K562 (cell line): ENCODE data around the gene TICRR. TPM values are rescaled to one million over a fixed set of nuclear protein-coding genes. Genes with fewer than 3 reads are reported as not detected.
A peak's percentile ranks its signal among the peaks of the same experiment; 100 is the strongest.

Source experiments
- GATAD2A ChIP-seq: fragments of 450-650 bp; IDR thresholded peaks from 2 replicates; pipeline ENCODE4 v1.6.1; 2017
- MYNN ChIP-seq, 2 experiments: sonication (generic); formaldehyde crosslinking in 1 of 2; IDR thresholded peaks; 2 replicates each; pipeline versions ENCODE4 v1.5.0 to v1.6.1; 2016 to 2020; ENCODE audit warnings: antibody characterized with exemption in 1 of 2, missing genetic modification reagents in 1 of 2
- TEAD4 ChIP-seq, 2 experiments: sonication (generic) in 1 of 2; formaldehyde crosslinking in 1 of 2; IDR thresholded peaks; 2 replicates each; pipeline versions ENCODE4 v1.6.1 to v1.8.0; 2012 to 2022; ENCODE audit warnings: borderline replicate concordance in 1 of 2, inconsistent platforms in 1 of 2, low read length in 1 of 2, mild to moderate bottlenecking in 1 of 2, missing genetic modification reagents in 1 of 2
- U2AF2 ChIP-seq: fragments of 200-400 bp; formaldehyde crosslinking; optimal IDR thresholded peaks from 2 replicates; pipeline ENCODE3; 2017; ENCODE audit warnings: low read depth, mild to moderate bottlenecking, low read length
- ZFP1 ChIP-seq: fragments of 450-650 bp; formaldehyde crosslinking; IDR thresholded peaks from 2 replicates; pipeline ENCODE4 v1.4.0; 2020; ENCODE audit warnings: mild to moderate bottlenecking, mixed read lengths
- ZNF589 ChIP-seq: fragments of 200-800 bp; sonication (Bioruptor generic); IDR thresholded peaks from 2 replicates; pipeline ENCODE4 v1.6.1; 2016; ENCODE audit warnings: low read depth, missing genetic modification characterization, missing compliant biosample characterization
- polyA plus RNA-seq, 8 experiments: library from polyadenylated mRNA; depleted of rRNA in 4 of 8; stranded (reverse) in 5 of 8; unstranded in 3 of 8; fragments of >200 nt; fragmentation: Nextera tagmentation in 2 of 8; fragmentation: Illumina TruSeq in 1 of 8; extraction: Ambion mirVana in 2 of 8; extraction: Trizol in 1 of 8; gene quantifications; 2 replicates each; pipeline versions ENCODE4 v1.2.1 to v1.2.3, GENCODE V29; 2011 to 2014; ENCODE audit warnings: inconsistent platforms in 1 of 8, missing spikeins in 1 of 8
- total RNA-seq, 7 experiments: library from RNA; depleted of rRNA in 6 of 7; stranded (reverse); fragments of >200 nt in 6 of 7; fragmentation: Illumina TruSeq in 2 of 7; extraction: Trizol in 2 of 7; gene quantifications; 2 replicates each; pipeline versions ENCODE4 v1.2.1 to v1.2.3, GENCODE V29; 2011 to 2021; ENCODE audit warnings: low replicate concordance in 1 of 7
- TF ChIP-seq, protein P1 (sequence below): fragments of 450-650 bp; IDR thresholded peaks from 2 replicates; pipeline ENCODE4 v1.6.1; 2016; ENCODE audit warnings: borderline replicate concordance
- TF ChIP-seq, protein P2 (sequence below): fragments of 250-450 bp; sonication (Bioruptor Pico); IDR thresholded peaks from 2 replicates; pipeline ENCODE4 v1.5.0; 2021; ENCODE audit warnings: mild to moderate bottlenecking, moderate library complexity

The TICRR gene
- total and polyA plus RNA-seq, 9 of the 15 experiments (the other 6 are each of a cell fraction or from before 2014, with no cell fraction given) = 0.84 to 22.9 (median 13.7) TPM

DNA sequence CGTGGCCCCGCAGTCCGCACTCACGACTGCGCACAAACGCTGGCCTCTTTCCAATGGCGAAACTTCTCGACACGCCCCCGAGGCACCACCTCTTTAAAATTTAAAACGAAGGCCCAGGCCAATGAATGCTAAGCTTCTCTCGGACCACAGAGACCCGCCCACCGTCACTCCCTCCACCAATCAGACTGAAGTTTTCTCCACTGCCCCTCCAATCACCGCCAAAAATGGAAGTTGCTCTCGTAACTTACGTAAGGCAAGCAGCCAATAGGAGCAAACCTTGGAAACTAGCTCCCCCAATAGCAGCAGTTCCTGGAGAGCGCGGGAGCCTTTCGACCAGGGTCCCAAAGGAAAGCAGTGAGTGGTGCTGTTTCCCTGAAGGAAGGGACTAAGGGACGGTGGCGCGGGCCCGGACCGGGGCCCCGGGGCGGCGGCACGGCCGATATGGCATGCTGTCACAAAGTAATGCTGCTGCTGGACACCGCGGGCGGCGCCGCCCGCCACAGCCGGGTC, at the start of gene TICRR (continued):
- TF ChIP-seq TEAD4 (IDR thresholded peaks at IDR 0.05; ENCODE audit: low read length) (no peak), TEAD4 (CRISPR knock-in tag; IDR thresholded peaks at IDR 0.05; ENCODE audit: borderline replicate concordance) (no peak), MYNN (IDR thresholded peaks at IDR 0.05) (no peak), MYNN (CRISPR knock-in tag; IDR thresholded peaks at IDR 0.05) (no peak), ZFP1 (CRISPR knock-in tag) (no peak), U2AF2 (no peak), ZNF589 (0 out of 2 replicates have a peak, but pooled peaks have one; percentile 14), GATAD2A (no peak)
- TF ChIP-seq, protein P1, sequence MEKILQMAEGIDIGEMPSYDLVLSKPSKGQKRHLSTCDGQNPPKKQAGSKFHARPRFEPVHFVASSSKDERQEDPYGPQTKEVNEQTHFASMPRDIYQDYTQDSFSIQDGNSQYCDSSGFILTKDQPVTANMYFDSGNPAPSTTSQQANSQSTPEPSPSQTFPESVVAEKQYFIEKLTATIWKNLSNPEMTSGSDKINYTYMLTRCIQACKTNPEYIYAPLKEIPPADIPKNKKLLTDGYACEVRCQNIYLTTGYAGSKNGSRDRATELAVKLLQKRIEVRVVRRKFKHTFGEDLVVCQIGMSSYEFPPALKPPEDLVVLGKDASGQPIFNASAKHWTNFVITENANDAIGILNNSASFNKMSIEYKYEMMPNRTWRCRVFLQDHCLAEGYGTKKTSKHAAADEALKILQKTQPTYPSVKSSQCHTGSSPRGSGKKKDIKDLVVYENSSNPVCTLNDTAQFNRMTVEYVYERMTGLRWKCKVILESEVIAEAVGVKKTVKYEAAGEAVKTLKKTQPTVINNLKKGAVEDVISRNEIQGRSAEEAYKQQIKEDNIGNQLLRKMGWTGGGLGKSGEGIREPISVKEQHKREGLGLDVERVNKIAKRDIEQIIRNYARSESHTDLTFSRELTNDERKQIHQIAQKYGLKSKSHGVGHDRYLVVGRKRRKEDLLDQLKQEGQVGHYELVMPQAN = no peak; the same call in 1 of the 2 replicates
- TF ChIP-seq, protein P2, sequence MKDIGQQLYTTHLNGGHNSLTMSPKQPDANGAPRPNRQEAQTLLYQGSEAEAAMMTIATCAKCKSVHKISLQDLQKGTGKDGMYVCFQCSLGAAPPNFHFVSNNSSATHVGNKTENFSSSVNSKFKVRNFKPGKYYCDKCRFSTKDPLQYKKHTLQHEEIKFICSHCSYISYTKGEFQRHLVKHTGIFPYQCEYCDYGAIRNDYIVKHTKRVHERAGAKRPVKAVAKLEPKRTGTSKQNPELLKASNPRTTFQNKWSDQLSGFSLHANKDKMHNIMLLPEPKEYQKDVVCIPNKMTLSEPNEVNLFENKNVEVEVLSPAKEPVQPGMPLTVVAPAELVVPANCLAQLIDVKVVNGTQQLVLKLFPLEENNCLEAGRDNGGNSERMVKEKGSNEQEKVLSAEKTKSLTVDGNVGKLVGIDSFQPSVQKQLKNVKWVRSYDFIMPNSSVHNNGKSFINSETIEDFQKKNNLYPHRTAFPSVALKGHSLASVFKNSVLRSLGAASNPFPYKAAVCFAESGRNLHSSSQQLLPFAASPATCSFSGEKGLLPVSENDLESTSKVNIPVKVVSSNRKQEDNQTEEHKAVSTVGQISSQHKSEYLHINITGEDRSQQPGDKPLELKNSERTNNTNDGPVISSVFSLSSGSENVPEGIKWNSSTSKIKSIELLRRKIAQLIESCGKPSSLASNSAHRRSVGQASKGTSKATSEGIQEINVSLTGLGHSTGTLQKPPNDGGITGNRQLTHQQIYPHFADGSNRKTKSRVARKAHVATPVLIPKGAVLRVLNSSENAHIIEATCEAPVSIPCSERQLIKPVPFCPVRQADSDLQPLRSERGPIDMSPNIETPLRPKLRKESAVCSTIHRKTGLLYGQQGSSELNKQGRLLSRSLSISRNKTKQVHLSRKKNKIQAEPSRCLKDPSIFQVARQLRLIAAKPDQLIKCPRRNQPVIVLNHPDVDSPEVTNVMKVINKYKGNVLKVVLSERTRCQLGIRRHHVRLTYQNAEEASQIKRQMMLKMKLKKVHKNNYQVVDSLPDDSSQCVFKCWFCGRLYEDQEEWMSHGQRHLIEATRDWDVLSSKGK (CRISPR knock-in tag) = no peak
